Loucy (cell line): ENCODE results near the gene ENPP1.

ENCODE experiments used
- CTCF ChIP-seq: fragments of 200-600 bp; sonication (generic); conservative IDR thresholded peaks from 2 replicates; pipeline ENCODE4 v1.5.1; 2014; ENCODE audit warnings: mild to moderate bottlenecking, antibody characterized with exemption, low read length
- EZH2phosphoT487 ChIP-seq: fragments of 200-600 bp; IDR thresholded peaks from 2 replicates; pipeline ENCODE4 v1.6.1; 2018; ENCODE audit warnings: antibody characterized with exemption, mild to moderate bottlenecking, moderate library complexity, borderline replicate concordance

DNA sequence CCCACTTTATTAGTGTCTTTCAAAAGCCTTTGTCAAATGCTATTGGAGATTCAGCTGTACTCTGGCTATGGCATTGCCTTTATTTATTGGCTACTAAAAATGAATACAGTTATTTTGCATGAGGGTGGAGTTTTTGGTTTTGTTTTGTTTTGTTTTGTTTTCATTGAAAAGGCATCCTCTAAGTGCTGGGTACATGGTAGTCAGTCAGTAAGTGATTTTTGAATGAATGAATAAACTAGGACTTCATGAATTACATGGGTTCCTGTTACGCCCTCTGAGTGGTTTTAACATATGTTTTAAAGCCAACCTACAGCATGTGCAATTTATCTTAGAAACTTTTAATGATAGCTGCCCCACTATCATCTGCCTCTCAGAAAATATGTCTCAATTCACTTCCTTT lies 38.9 kb upstream of the ENPP1 start:
- TF ChIP-seq CTCF = no peak
- TF ChIP-seq EZH2phosphoT487 = no peak
